Astrocyte (in vitro differentiated cells and primary cell): ENCODE measurements around the gene SMIM3. TPM values are rescaled to one million over a fixed set of nuclear protein-coding genes. Genes with fewer than 3 reads are reported as not detected.

ENCODE experiments used
- total RNA-seq: library from RNA; stranded (reverse); gene quantifications from 2 replicates; pipeline ENCODE4 v1.2.1, GENCODE V29; 2021

The SMIM3 gene
- total RNA-seq, 1 donor from 2014 or later = 16.7 TPM

Other genes starting within 250 kb of the SMIM3 start
- 40.2 and 68.9 TPM in 2 replicates for gene SYNPO, start 138.1 kb upstream of the SMIM3 start, total RNA-seq
- 5.5 and 9.4 TPM in 2 replicates for gene MYOZ3, start 117.5 kb upstream of the SMIM3 start, total RNA-seq
- gene RBM22, start 77.7 kb upstream of the SMIM3 start, total RNA-seq = 42.0 and 47.4 TPM in 2 replicates
- gene DCTN4, start 19.7 kb upstream of the SMIM3 start, total RNA-seq = 53.8 and 57.0 TPM in 2 replicates
- gene IRGM, start 67.8 kb downstream of the SMIM3 start, total RNA-seq = not detected in 2 replicates
- 7.7 and 9.2 TPM in 2 replicates for gene ZNF300, start 126.2 kb downstream of the SMIM3 start, total RNA-seq
- 12.2 and 15.6 TPM in 2 replicates for gene GPX3, start 241.8 kb downstream of the SMIM3 start, total RNA-seq